Tibial nerve (tissue), 4 donors: ENCODE results near the gene CTNNA3.

Experiments used
- EP300 ChIP-seq, 2 donors: sonication (generic); formaldehyde crosslinking; IDR thresholded peaks; one replicate each; pipeline ENCODE4 v1.6.1; 2017; ENCODE audit warnings: antibody characterized with exemption in 2 of 2, mild to moderate bottlenecking in 1 of 2
- POLR2A ChIP-seq, 2 donors: fragments of 450-650 bp; IDR thresholded peaks; one replicate each; pipeline ENCODE4 v1.6.1; 2017; ENCODE audit warnings: antibody characterized with exemption in 2 of 2, mild to moderate bottlenecking in 2 of 2, moderate library complexity in 2 of 2
- TF ChIP-seq, protein P1 (sequence below), 5 experiments: fragments of 200-600 bp in 3 of 5; fragments of 450-650 bp in 2 of 5; sonication (generic) in 3 of 5; IDR thresholded peaks; one replicate each; pipeline ENCODE4 v1.5.1; 2016 to 2019; ENCODE audit warnings: antibody characterized with exemption in 5 of 5, mild to moderate bottlenecking in 3 of 5, moderate library complexity in 2 of 5

- TF ChIP-seq, protein P1, sequence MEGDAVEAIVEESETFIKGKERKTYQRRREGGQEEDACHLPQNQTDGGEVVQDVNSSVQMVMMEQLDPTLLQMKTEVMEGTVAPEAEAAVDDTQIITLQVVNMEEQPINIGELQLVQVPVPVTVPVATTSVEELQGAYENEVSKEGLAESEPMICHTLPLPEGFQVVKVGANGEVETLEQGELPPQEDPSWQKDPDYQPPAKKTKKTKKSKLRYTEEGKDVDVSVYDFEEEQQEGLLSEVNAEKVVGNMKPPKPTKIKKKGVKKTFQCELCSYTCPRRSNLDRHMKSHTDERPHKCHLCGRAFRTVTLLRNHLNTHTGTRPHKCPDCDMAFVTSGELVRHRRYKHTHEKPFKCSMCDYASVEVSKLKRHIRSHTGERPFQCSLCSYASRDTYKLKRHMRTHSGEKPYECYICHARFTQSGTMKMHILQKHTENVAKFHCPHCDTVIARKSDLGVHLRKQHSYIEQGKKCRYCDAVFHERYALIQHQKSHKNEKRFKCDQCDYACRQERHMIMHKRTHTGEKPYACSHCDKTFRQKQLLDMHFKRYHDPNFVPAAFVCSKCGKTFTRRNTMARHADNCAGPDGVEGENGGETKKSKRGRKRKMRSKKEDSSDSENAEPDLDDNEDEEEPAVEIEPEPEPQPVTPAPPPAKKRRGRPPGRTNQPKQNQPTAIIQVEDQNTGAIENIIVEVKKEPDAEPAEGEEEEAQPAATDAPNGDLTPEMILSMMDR (IDR thresholded peaks at IDR 0.05), result no peak
- TF ChIP-seq POLR2A (IDR thresholded peaks at IDR 0.05) (no peak), EP300 (IDR thresholded peaks at IDR 0.05) (no peak)
These were observed 608.9 kb downstream of the CTNNA3 start for GRCh38 chr10:67087135-67087425.
